IMR-90 (cell line): ENCODE results near the gene AKR1C4. TPM values are rescaled to one million over a fixed set of nuclear protein-coding genes. Genes with fewer than 3 reads are reported as not detected.

Experiments used
- ATAC-seq: fragments of 200-7000 bp; cut with Tn5 transposase; 2 replicates; pipeline ENCODE4 v1.9.1; 2020; ENCODE audit warnings: low read depth, mild to moderate bottlenecking, moderate library complexity
- BruUV-seq: library from RNA; stranded (reverse); fragments of 400-500 nt; replicated peaks from 2 replicates; lab custom pipeline; 2021; lab: Mats Ljungman, UMichigan
- CTCF ChIA-PET: fragments of 300-600 bp; formaldehyde crosslinking; extraction: SDS; loops from one replicate; lab custom pipeline; 2021; ENCODE audit warnings: antibody characterized with exemption; lab: Yijun Ruan, JAX
- POLR2A ChIA-PET: fragments of 300-600 bp; sonication (Branson Sonifier 250); formaldehyde crosslinking; loops from one replicate; lab custom pipeline; 2022; ENCODE audit warnings: antibody characterized with exemption; ENCODE audit not compliant: unreplicated experiment; lab: Charles Lee
- DNase-seq: peaks from one replicate; pipeline ENCODE4 v3.0.0; 2013
- H2AFZ ChIP-seq: replicated peaks from 2 replicates; pipeline ENCODE3; 2013; ENCODE audit warnings: low read length, mild to moderate bottlenecking; ENCODE audit not compliant: poor library complexity
- H2AK5ac ChIP-seq: 2 replicates; pipeline ENCODE4 v1.6.1; 2013; ENCODE audit warnings: low read depth, low read length, inconsistent platforms
- H2AK9ac ChIP-seq: replicated peaks from 2 replicates; pipeline ENCODE3; 2013; ENCODE audit warnings: mild to moderate bottlenecking, low read depth, low read length, moderate library complexity; ENCODE audit not compliant: poor library complexity
- H2BK120ac ChIP-seq: 2 replicates; pipeline ENCODE4 v1.6.1; 2013; ENCODE audit warnings: low read depth, low read length, inconsistent platforms
- H2BK15ac ChIP-seq: 3 replicates; pipeline ENCODE4 v1.6.1; 2013; ENCODE audit warnings: low read depth, low read length, inconsistent platforms
- H2BK20ac ChIP-seq: 2 replicates; pipeline ENCODE4 v1.6.1; 2013; ENCODE audit warnings: low read depth, mild to moderate bottlenecking, inconsistent platforms, low read length, moderate library complexity
- H2BK5ac ChIP-seq: 2 replicates; pipeline ENCODE4 v1.6.1; 2013; ENCODE audit warnings: mild to moderate bottlenecking, low read depth, low read length, inconsistent platforms; ENCODE audit not compliant: poor library complexity, severe bottlenecking
- H3K14ac ChIP-seq: replicated peaks from 2 replicates; pipeline ENCODE4 v1.6.1; 2013; ENCODE audit warnings: low read depth, low read length, inconsistent platforms
- H3K18ac ChIP-seq: 2 replicates; pipeline ENCODE4 v1.6.1; 2013; ENCODE audit warnings: low read depth, low read length, control low read depth
- H3K23ac ChIP-seq: 2 replicates; pipeline ENCODE4 v1.6.1; 2013; ENCODE audit warnings: low read depth, low read length, inconsistent platforms
- H3K27ac ChIP-seq: 2 replicates; pipeline ENCODE4 v1.5.1; 2013; ENCODE audit warnings: mild to moderate bottlenecking, control low read depth, low read length; ENCODE audit not compliant: insufficient read depth
- H3K27me3 ChIP-seq: 2 replicates; pipeline ENCODE4 v1.6.1; 2013; ENCODE audit warnings: low read length; ENCODE audit not compliant: control insufficient read depth, insufficient read depth
- H3K36me3 ChIP-seq: 2 replicates; pipeline ENCODE4 v1.6.1; 2013; ENCODE audit warnings: low read length, mixed read lengths; ENCODE audit not compliant: control insufficient read depth, insufficient read depth
- H3K4ac ChIP-seq: 2 replicates; pipeline ENCODE4 v1.6.1; 2013; ENCODE audit warnings: low read depth, low read length, inconsistent platforms
- H3K4me1 ChIP-seq: 2 replicates; pipeline ENCODE4 v1.6.1; 2013; ENCODE audit warnings: low read length, mixed read lengths; ENCODE audit not compliant: control insufficient read depth, insufficient read depth
- H3K4me2 ChIP-seq: 2 replicates; pipeline ENCODE4 v1.6.1; 2013; ENCODE audit warnings: low read depth, mild to moderate bottlenecking, control low read depth, low read length, moderate library complexity
- H3K4me3 ChIP-seq: 2 replicates; pipeline ENCODE4 v1.5.1; 2013; ENCODE audit warnings: low read depth, mild to moderate bottlenecking, control low read depth, low read length, moderate library complexity; ENCODE audit not compliant: insufficient read depth
- H3K56ac ChIP-seq: 2 replicates; pipeline ENCODE4 v1.6.1; 2013; ENCODE audit warnings: low read length, inconsistent platforms; ENCODE audit not compliant: insufficient read depth; ENCODE audit errors: extremely low read depth
- H3K79me1 ChIP-seq, 2 experiments: 2 replicates each; pipeline ENCODE4 v1.6.1; 2013; ENCODE audit warnings: low read length in 2 of 2, inconsistent platforms in 1 of 2, low read depth in 1 of 2
- H3K9ac ChIP-seq: 2 replicates; pipeline ENCODE4 v1.6.1; 2013; ENCODE audit warnings: low read depth, low read length, control low read depth
- H3K9me1 ChIP-seq: 2 replicates; pipeline ENCODE4 v1.6.1; 2013; ENCODE audit warnings: low read length, inconsistent platforms; ENCODE audit not compliant: insufficient read depth
- H3K9me3 ChIP-seq: 2 replicates; pipeline ENCODE4 v1.6.1; 2013; ENCODE audit warnings: low read length; ENCODE audit not compliant: control insufficient read depth, insufficient read depth
- H4K20me1 ChIP-seq: 2 replicates; pipeline ENCODE4 v1.6.1; 2013; ENCODE audit warnings: low read length, inconsistent platforms; ENCODE audit not compliant: insufficient read depth
- H4K5ac ChIP-seq: 2 replicates; pipeline ENCODE4 v1.6.1; 2013; ENCODE audit warnings: mild to moderate bottlenecking, low read depth, low read length, control low read depth
- H4K8ac ChIP-seq, 2 experiments: 2 replicates each; pipeline ENCODE4 v1.6.1; 2013; ENCODE audit warnings: low read depth in 2 of 2, low read length in 2 of 2, control low read depth in 1 of 2, inconsistent platforms in 1 of 2
- H4K91ac ChIP-seq: 2 replicates; pipeline ENCODE4 v1.6.1; 2013; ENCODE audit warnings: low read depth, low read length, inconsistent platforms; ENCODE audit not compliant: insufficient read depth
- BHLHE40 ChIP-seq: fragments of 150-350 bp; IDR thresholded peaks from 2 replicates; pipeline ENCODE4 v1.6.1; 2016; ENCODE audit warnings: mild to moderate bottlenecking, low read depth, low read length
- CEBPB ChIP-seq: IDR thresholded peaks from 2 replicates; pipeline ENCODE4 v1.6.1; 2012; ENCODE audit warnings: low read depth, low read length, improper control_type of control experiment
- CTCF ChIP-seq: conservative IDR thresholded peaks from 2 replicates; pipeline ENCODE4 v1.5.1; 2012; ENCODE audit warnings: mild to moderate bottlenecking, low read depth, low read length, improper control_type of control experiment
- MAFK ChIP-seq: IDR thresholded peaks from 2 replicates; pipeline ENCODE4 v1.6.1; 2012; ENCODE audit warnings: low read depth, low read length, improper control_type of control experiment
- MAZ ChIP-seq: IDR thresholded peaks from 2 replicates; pipeline ENCODE4 v1.6.1; 2012; ENCODE audit warnings: low read depth, mild to moderate bottlenecking, low read length, improper control_type of control experiment, moderate library complexity, borderline replicate concordance
- NFE2L2 ChIP-seq: fragments of 150-350 bp; IDR thresholded peaks from 2 replicates; pipeline ENCODE4 v1.6.1; 2016; ENCODE audit warnings: low read depth, mild to moderate bottlenecking, low read length
- POLR2A ChIP-seq: IDR thresholded peaks from 2 replicates; pipeline ENCODE4 v1.6.1; 2012; ENCODE audit warnings: mild to moderate bottlenecking, low read depth, low read length
- RCOR1 ChIP-seq: IDR thresholded peaks from 2 replicates; pipeline ENCODE4 v1.6.1; 2012; ENCODE audit warnings: mild to moderate bottlenecking, low read length, improper control_type of control experiment; ENCODE audit not compliant: insufficient replicate concordance
- WGBS, 2 experiments: methylation state at CpG; one replicate each; pipeline versions ENCODE4 v1.1.5 to v1.1.7; 2013; ENCODE audit warnings: missing lambda C conversion rate in 2 of 2; ENCODE audit not compliant: insufficient read length in 1 of 2; ENCODE audit errors: extremely low coverage in 2 of 2; 5-methylcytosine and 5-hydroxymethylcytosine counted together
- dilution Hi-C: fragments of 300-500 bp; cut with HindIII; formaldehyde crosslinking; loops from one replicate; pipeline ENCODE4 v1.14.3; 2018; ENCODE audit warnings: low sequenced_read_pairs; ENCODE audit not compliant: unreplicated experiment
- in situ Hi-C: fragments of 300-500 bp; cut with MboI; formaldehyde crosslinking; loops from 3 replicates; pipeline ENCODE4 v1.14.3; 2019; ENCODE audit warnings: low sequenced_read_pairs, inconsistent platforms, mixed read lengths
- intact Hi-C: fragments of 100-400 bp; cut with micrococcal nuclease; formaldehyde crosslinking; loops from 2 replicates; pipeline ENCODE4 v1.10.0; 2022
- polyA plus RNA-seq, 3 experiments: library from polyadenylated mRNA; depleted of rRNA; stranded (reverse); fragments of >200 nt; gene quantifications; 2 replicates each; pipeline ENCODE4 v1.2.3, GENCODE V29; 2012; ENCODE audit warnings: low replicate concordance in 1 of 3
- total RNA-seq: library from RNA; depleted of rRNA; stranded (reverse); fragments of >200 nt; gene quantifications from 2 replicates; pipeline ENCODE4 v1.2.3, GENCODE V29; 2012

The AKR1C4 gene
- total and polyA plus RNA-seq, 2 of the 4 experiments (the other 2 are of a cell fraction): not detected

- H3K18ac ChIP-seq: no peak overlapping the region
- dilution Hi-C loops (no loop called here), intact Hi-C loops (loop anchor here (10.0 kb wide), 1 partner anchor 51 kb away; no protein-coding TSS in a partner anchor), in situ Hi-C loops (no loop called here)
- H3K9me3 ChIP-seq: no peaks in the 10 kb centered on the region
- no peak overlapping the region for H3K4me3 ChIP-seq
- H4K8ac ChIP-seq: no peak overlapping the region
- no peak overlapping the region for H3K27ac ChIP-seq
- DNase-seq: no peak
- no peak for ATAC-seq
- H2AK5ac ChIP-seq: no peak overlapping the region
- no peak overlapping the region for H2AFZ ChIP-seq
- H2AK9ac ChIP-seq: no peak overlapping the region
- no peak overlapping the region for H3K9ac ChIP-seq
- no peaks in the 10 kb centered on the region for H3K36me3 ChIP-seq
- H4K91ac ChIP-seq: no peak overlapping the region
- no peak overlapping the region for H3K23ac ChIP-seq
- no peaks in the 10 kb centered on the region for H4K20me1 ChIP-seq
- H2BK120ac ChIP-seq: no peak overlapping the region
- no peak overlapping the region for H2BK20ac ChIP-seq
- CTCF ChIA-PET: no interaction called here
- WGBS, 2 experiments: 14% methylated on average over 1 of the region's 6 CpGs; no CpG with 5 or more reads in 1 of the 2 experiments
- H3K14ac ChIP-seq: no peak overlapping the region
- POLR2A ChIA-PET: no interaction called here
- no TSS peak for BruUV-seq
- TF ChIP-seq CEBPB: no peak
- no peak for TF ChIP-seq NFE2L2
- no peak for TF ChIP-seq MAZ
- no peak for TF ChIP-seq MAFK
- no peak for TF ChIP-seq BHLHE40
- no peak for TF ChIP-seq POLR2A
- no peak for TF ChIP-seq CTCF
- TF ChIP-seq RCOR1: no peak
- H3K56ac ChIP-seq: no peak overlapping the region
- no peaks in the 10 kb centered on the region for H3K9me1 ChIP-seq
- no peak overlapping the region for H4K5ac ChIP-seq
- no peak overlapping the region for H2BK5ac ChIP-seq
- H3K4ac ChIP-seq: no peak overlapping the region
- H3K79me1 ChIP-seq: no peaks in the 10 kb centered on the region
- H3K27me3 ChIP-seq: no peaks in the 10 kb centered on the region
- no peak overlapping the region for H2BK15ac ChIP-seq
- no peaks in the 10 kb centered on the region for H3K4me1 ChIP-seq
- no peak overlapping the region for H3K4me2 ChIP-seq
These were observed 786 bp upstream of the AKR1C4 start for GRCh38 chr10:5195727-5196374.
